NCI-H1092 treated with DMSO at 0.1 percent for 48 hours (cell line): ENCODE data around the gene LTBP2.

Source experiments
- DNase-seq: peaks from one replicate; lab custom pipeline; 2025; lab: John Stamatoyannopoulos, UW

LTBP2 gene

DNA sequence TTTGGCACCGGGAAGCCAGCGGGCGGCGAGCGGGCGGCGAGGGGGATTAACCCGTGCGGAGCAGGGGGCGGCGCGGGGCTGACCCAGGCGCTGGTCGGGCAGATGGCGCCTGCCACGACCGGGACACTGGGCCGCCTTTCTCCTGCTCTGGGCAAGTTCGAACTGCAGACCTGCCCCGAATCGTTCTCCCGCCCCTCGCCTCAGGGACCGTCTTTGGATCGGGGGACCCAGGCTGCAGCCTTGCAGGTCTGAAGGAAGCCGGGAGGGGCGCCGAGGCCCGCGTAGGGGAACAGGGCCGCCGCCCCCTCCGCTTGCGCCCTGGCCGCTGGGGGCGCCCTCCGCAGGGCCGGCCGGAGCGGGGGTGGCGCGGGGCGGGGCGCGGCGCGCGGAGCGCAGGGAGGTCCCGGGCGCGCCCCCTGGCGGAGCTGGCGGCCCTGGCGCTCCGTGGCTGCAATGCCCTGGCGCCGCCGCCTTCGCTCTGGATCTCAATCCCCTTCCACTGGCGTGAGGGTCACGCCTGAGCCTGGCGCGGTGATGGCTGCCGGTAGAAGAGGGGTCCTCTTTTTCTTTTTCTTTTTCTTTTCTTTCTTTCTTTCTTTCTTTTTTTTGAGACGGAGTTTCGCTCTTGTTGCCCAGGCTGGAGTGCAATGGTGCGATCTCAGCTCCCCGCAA, 449 bp upstream of the LTBP2 start:
- peak; percentile 37 for DNase-seq

- DNase-seq: no peak
Measured at GRCh38 chr14:74610866-74611649, 979 bp downstream of the LTBP2 start.

DNA sequence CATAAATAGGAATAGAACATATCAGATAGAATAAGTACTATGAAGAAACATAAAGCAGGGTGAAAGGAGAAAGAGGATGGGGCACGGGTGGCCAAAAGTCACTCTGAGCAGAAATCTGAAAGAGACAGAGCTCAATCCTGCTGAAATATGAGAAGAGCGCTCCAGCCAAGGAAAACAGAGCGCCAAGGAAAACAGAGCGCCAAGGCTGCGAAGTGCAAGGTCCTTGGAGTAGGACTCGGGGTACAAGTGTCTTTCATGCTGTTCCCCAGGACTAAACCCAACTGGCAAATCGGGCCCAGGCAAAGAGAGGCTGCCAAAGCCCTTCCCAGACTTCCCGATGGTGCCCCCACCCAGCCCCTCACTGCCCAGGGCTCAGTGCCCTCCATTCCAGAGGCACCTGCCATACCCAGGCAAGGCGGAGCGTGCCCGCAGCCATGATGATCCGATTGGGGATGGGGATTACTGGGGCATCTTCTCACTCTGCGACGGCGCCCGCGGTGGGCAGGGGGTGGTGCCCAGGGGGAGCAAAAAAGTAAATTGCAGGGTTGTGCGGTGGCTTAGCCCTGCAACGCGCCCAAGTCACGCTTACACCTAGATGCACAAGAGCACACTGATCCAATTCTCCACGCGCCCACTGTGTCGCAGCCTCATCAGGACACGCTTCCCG, 1.7 kb downstream of the LTBP2 start:
- DNase-seq: no peak

DNA sequence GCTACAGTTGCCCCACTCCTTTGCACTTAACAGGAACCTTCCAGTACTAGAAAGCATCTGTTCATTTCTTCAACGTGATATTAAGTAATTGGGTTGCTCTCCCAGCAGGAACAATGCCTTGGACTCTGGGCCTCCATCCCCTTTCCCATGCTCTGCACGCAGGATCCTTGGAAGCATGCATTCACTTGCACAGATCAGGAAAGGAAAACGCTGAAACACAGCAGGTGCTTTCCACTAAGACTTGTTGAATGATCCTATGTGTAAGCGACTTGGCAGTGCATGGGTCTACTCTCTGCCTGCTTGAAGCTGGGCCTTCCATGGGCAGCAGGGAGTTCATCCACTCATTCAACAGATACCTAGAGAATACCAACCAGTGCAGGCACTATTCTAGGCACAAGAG, 2.3 kb downstream of the LTBP2 start:
- DNase-seq: no peak

DNA sequence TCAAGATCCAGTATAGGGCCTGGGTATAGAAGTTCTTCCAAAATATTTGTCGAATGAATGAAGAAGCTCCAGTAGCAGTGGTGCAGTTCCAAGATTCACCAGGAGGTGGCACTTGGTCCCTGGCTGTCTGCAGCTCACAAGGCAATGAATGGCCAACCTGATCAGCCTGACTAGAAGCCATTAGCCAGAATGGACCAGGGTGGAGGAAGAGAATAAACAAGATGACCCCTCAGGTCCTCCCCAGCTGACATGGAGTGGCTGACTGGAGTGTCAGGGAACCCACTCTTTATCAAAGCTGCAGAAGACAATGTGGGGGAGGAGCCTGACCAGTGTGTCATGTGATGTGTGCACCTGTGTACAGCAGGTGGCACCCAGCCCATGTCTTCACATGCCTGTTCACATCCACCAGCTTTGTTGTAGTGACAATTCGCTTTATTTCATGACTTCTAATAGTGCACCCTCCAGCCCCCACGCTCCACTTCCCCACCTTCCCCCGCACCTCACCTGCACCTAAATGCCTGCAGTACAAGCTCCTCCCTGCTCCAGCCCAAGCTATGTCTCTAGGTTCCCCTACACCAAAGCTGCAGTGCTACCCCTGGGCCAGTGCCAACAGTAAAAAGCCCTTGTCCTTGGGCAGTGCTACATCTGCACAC, 3.0 kb downstream of the LTBP2 start:
- peak; percentile 67 for DNase-seq

- DNase-seq: no peak
Measured at GRCh38 chr14:74606727-74607126, 5.3 kb downstream of the LTBP2 start.

- no peak for DNase-seq
Measured at GRCh38 chr14:74605531-74606223, 6.4 kb downstream of the LTBP2 start.

- no peak for DNase-seq
Measured at GRCh38 chr14:74604911-74605310, 7.1 kb downstream of the LTBP2 start.

DNA sequence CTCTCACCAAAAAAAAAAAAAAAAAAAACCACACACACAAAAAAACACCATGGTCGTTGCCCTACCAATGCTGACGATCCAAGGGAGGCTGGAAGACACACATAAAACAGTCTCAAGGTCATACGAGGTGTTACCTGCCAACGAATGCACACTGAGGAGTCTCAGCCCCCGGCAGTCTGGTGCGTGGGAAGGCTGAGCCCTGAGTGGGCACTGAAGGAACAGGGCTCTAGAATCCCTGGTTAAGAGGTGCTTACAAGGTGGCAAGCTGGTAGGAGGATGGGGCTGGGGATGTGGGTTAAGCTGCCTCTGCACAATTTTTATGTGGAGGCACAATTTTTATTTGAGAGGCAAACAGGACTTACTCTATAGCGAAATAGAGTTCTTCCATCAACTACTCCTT, 7.9 kb downstream of the LTBP2 start:
- DNase-seq: no peak

DNA sequence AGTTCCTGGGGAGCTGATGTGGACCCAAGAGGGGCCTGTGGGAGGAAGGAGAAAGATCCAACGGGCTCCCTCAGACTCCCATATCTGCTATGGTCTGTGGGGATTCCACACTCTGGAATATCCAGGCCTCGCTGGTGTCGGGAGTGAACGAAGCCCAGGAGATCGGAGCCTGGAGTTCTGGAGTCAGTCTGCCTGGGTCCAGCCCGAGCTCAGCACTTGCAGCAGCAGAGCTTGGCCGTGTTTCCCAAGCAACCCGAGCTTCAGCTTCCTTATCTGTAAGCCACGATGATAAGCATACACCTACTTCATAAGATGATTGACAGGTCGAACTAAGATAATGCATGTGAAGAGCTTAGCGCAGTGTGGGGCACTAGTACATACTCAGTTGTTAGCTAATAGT, 10.1 kb downstream of the LTBP2 start:
- DNase-seq: no peak

DNA sequence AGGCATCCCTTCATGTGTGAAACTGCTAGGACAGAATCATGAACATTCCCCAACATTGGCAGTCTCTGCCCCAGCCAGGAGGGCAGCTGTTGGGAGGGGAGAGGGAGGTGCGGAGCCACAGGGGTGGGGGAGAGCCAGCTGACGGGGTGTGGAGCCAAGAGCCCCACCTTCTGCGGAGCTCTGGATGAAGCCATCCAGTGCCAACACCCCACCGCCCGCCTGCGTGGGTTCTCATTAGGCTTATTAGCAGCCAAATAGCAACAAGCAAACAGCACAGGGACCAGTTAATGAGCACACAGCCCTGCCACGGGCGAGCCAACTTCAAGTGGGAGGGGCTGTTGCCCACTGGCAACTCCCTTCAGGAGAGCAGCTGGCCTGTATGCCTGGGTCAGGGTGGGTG, 12.1 kb downstream of the LTBP2 start:
- DNase-seq: no peak

GRCh38 chr14:74599321-74599761, 12.7 kb downstream of the LTBP2 start:
- DNase-seq: no peak

GRCh38 chr14:74596741-74597450, 15.1 kb downstream of the LTBP2 start:
- no peak for DNase-seq

GRCh38 chr14:74595006-74595735, 16.9 kb downstream of the LTBP2 start:
- DNase-seq: no peak

- DNase-seq: no peak
Measured at GRCh38 chr14:74594606-74595005, 17.4 kb downstream of the LTBP2 start.

- DNase-seq: no peak
Measured at GRCh38 chr14:74594029-74594428, 18.0 kb downstream of the LTBP2 start.

GRCh38 chr14:74593241-74593953, 18.6 kb downstream of the LTBP2 start:
- no peak for DNase-seq

DNA sequence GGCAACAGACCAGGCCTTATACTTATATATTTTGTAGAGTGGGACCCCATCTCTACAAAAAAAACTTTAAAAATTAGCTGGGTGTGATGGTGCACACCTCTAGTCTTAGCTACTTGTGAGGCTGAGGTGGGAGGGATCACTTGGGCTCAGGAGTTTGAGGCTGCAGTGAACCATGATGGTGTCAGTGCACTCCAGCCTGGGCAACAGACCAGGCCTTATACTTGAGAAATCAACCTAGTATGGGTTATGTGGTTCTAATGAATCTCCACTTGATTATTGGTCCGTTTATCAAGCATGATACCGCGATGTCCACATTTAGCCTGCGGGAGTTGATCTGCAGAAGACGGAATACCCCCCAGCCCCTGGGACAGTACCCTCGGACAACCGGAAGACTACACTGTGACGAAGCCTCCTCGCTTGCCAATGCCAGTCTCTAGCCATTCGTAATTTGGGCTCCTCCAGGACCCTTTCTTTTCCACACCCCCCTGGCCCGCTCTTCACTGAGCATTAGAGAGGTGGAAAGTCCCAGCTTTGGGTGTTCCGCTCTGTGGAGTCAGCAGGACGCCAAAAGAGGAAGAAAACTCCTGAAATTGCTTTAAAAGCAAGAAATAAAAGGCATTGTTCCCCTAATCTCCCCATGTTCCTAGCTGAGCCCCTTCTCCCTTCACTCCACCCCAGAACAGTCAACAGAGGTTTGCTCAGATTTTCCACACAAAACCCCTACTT, 19.4 kb downstream of the LTBP2 start:
- no peak for DNase-seq

DNA sequence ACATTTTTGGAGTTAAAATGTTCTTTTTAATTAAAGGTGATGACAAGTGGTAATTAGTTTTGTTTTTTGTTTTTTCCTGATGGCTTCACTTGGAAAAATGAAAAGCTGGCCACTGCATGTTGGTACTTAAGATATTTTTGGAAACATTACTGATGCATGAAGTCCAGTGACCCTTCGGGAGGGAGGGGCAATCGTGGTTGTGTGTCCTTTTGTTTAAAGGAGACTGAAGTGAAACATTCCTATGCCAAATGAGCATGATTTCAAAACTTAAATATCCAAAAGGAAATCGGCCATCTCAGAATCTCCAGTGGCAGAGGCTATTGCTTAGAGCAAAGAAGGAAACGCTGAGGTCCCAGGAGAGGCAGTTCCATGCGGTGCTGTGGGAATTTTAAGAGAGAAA, 20.1 kb downstream of the LTBP2 start:
- DNase-seq: no peak
